GM12878 (cell line): Measurements from ENCODE around the gene LRRC8B. TPM values are rescaled to one million over a fixed set of nuclear protein-coding genes. Genes with fewer than 3 reads are reported as not detected.

Source experiments
- ATAC-seq: fragments of 200-7000 bp; cut with Tn5 transposase; 3 replicates; pipeline ENCODE4 v1.9.1; 2020; ENCODE audit warnings: mild to moderate bottlenecking, moderate library complexity
- BruUV-seq: library from RNA; stranded (reverse); fragments of 400-500 nt; replicated peaks from 2 replicates; lab custom pipeline; 2021; lab: Mats Ljungman, UMichigan
- CTCF ChIA-PET: fragments of 300-600 bp; sonication (Branson Sonifier 250); formaldehyde crosslinking; extraction: SDS; loops from one replicate; lab custom pipeline; 2021; ENCODE audit warnings: inconsistent platforms; lab: Yijun Ruan, JAX
- POLR2A ChIA-PET: fragments of 350-600 bp; formaldehyde crosslinking; extraction: SDS; loops from one replicate; lab custom pipeline; 2021; ENCODE audit warnings: inconsistent platforms; lab: Charles Lee
- RAD21 ChIA-PET: fragments of 300-600 bp; sonication (Branson Sonifier 250); formaldehyde crosslinking; loops from one replicate; lab custom pipeline; 2023; ENCODE audit warnings: antibody characterized with exemption; ENCODE audit not compliant: unreplicated experiment; lab: Charles Lee
- SMC1A ChIA-PET: fragments of 300-600 bp; sonication (Branson Sonifier 250); formaldehyde crosslinking; loops from one replicate; lab custom pipeline; 2023; ENCODE audit not compliant: unreplicated experiment, uncharacterized antibody; lab: Charles Lee
- DNase-seq: peaks from one replicate; pipeline ENCODE4 v3.0.0-alpha.2; 2011; ENCODE audit warnings: low read depth, low spot score
- FAIRE-seq: peaks from 3 replicates; lab custom pipeline; 2011; peaks lifted over from hg19 to GRCh38; lab: Jason Lieb, UNC
- H2AFZ ChIP-seq: 2 replicates; pipeline ENCODE4 v1.6.0; 2011; ENCODE audit warnings: low read depth, low read length, control low read depth; ENCODE audit not compliant: control insufficient read depth
- H3K27ac ChIP-seq: 2 replicates; pipeline ENCODE4 v1.5.1; 2011; ENCODE audit warnings: control low read depth; ENCODE audit not compliant: control insufficient read depth, insufficient read depth
- H3K27me3 ChIP-seq, 2 experiments: replicated peaks in 1 of 2; 2 replicates each; pipeline versions ENCODE4 v1.6.0 to v1.6.1; 2011; ENCODE audit warnings: low read length in 1 of 2; ENCODE audit not compliant: control insufficient read depth in 2 of 2, insufficient read depth in 2 of 2
- H3K36me3 ChIP-seq, 2 experiments: 2 replicates each; pipeline ENCODE4 v1.5.1; 2011; ENCODE audit warnings: low read length in 1 of 2; ENCODE audit not compliant: control insufficient read depth in 2 of 2, insufficient read depth in 2 of 2
- H3K4me1 ChIP-seq: 2 replicates; pipeline ENCODE4 v1.6.1; 2011; ENCODE audit warnings: mild to moderate bottlenecking, low read length, moderate library complexity, mixed read lengths; ENCODE audit not compliant: control insufficient read depth, insufficient read depth
- H3K4me2 ChIP-seq: 2 replicates; pipeline ENCODE4 v1.6.0; 2011; ENCODE audit warnings: control low read depth; ENCODE audit not compliant: control insufficient read depth, insufficient read depth
- H3K4me3 ChIP-seq: fragments of 200-600 bp; sonication (generic); 2 replicates; pipeline ENCODE4 v1.5.1; 2016
- H3K79me2 ChIP-seq: 2 replicates; pipeline ENCODE4 v1.6.0; 2011; ENCODE audit warnings: low read length; ENCODE audit not compliant: control insufficient read depth, insufficient read depth
- H3K9ac ChIP-seq: 2 replicates; pipeline ENCODE4 v1.8.0; 2011; ENCODE audit warnings: low read length, control low read depth, mixed read lengths; ENCODE audit not compliant: control insufficient read depth, insufficient read depth
- H3K9me3 ChIP-seq: replicated peaks from 3 replicates; pipeline ENCODE4 v1.5.1; 2011; ENCODE audit warnings: mild to moderate bottlenecking, low read length; ENCODE audit not compliant: control insufficient read depth, insufficient read depth
- H4K20me1 ChIP-seq: 2 replicates; pipeline ENCODE4 v1.6.0; 2011; ENCODE audit not compliant: control insufficient read depth, insufficient read depth
- BACH1 ChIP-seq: fragments of 450-650 bp; IDR thresholded peaks from 2 replicates; pipeline ENCODE4 v1.6.1; 2017; ENCODE audit warnings: mild to moderate bottlenecking, borderline replicate concordance
- CBFB ChIP-seq: IDR thresholded peaks from 2 replicates; pipeline ENCODE4 v1.6.1; 2016; ENCODE audit warnings: antibody characterized with exemption, low read depth
- MLLT1 ChIP-seq: fragments of 450-650 bp; IDR thresholded peaks from 2 replicates; pipeline ENCODE4 v1.6.1; 2016; ENCODE audit warnings: mild to moderate bottlenecking
- MXI1 ChIP-seq: fragments of 150-350 bp; IDR thresholded peaks from 2 replicates; pipeline ENCODE4 v1.6.1; 2011; ENCODE audit warnings: low read depth, mild to moderate bottlenecking, inconsistent platforms, low read length, improper control_type of control experiment
- SIX5 ChIP-seq: IDR thresholded peaks from 2 replicates; pipeline ENCODE4 v1.6.1; 2011; ENCODE audit warnings: mild to moderate bottlenecking, low read depth, low read length, moderate library complexity; ENCODE audit not compliant: severe bottlenecking
- TCF12 ChIP-seq: IDR thresholded peaks from 2 replicates; pipeline ENCODE4 v1.6.1; 2011; ENCODE audit warnings: low read depth, mild to moderate bottlenecking, low read length
- WGBS: methylation state at CpG from one replicate; pipeline ENCODE4 v1.1.6; 2016; ENCODE audit warnings: low lambda C conversion rate; ENCODE audit not compliant: insufficient replicate concordance, insufficient coverage; ENCODE audit errors: missing lambda C conversion rate; 5-methylcytosine and 5-hydroxymethylcytosine counted together
- in situ Hi-C: fragments of 300-500 bp; cut with MboI; formaldehyde crosslinking; loops from 9 replicates; pipeline ENCODE4 v1.14.3; 2018; ENCODE audit warnings: mixed read lengths
- intact Hi-C: fragments of 100-400 bp; cut with micrococcal nuclease; formaldehyde crosslinking; loops from one replicate; pipeline ENCODE4 v1.14.2; 2022; ENCODE audit not compliant: unreplicated experiment
- polyA plus RNA-seq, 11 experiments: library from polyadenylated mRNA; depleted of rRNA in 4 of 11; unstranded in 6 of 11; stranded (reverse) in 5 of 11; fragments of >200 nt; fragmentation: Nextera tagmentation in 4 of 11; fragmentation: Illumina TruSeq in 1 of 11; extraction: Ambion mirVana in 4 of 11; extraction: Trizol in 1 of 11; gene quantifications; 1 replicate in 1 of 11; 2 replicates in 10 of 11; pipeline versions ENCODE4 v1.2.1 to v1.2.3, GENCODE V29; 2011 to 2016; ENCODE audit warnings: inconsistent platforms in 2 of 11, missing spikeins in 2 of 11, low read depth in 1 of 11
- total RNA-seq, 4 experiments: library from RNA; depleted of rRNA in 3 of 4; stranded (reverse); fragments of >200 nt in 3 of 4; fragmentation: Illumina TruSeq in 1 of 4; extraction: Trizol in 1 of 4; gene quantifications; 2 replicates each; pipeline versions ENCODE4 v1.2.1 to v1.2.3, GENCODE V29; 2013 to 2021

LRRC8B gene
- total and polyA plus RNA-seq, 10 of the 15 experiments (the other 5 are each of a cell fraction or from before 2014, with no cell fraction given): 1.3 to 9.2 (median 5.4) TPM

DNA sequence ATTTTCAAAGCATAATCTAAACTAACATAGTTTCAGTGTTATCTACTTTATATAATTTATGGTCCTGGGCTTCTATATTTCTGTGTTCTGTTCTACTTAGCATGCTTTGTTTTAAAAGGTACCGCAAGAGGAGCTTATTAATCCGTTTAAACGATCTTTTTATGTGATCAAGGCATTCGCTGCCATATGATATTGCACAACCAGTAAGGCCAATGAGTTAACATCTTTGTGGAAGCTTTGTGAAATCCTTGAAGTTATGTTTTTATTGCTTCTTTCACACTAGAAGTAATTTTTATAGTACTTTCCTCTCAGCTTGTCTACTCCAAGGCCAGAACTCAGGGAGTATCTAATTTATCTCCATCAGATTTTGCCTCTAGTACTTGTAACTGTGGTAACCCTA, 117.2 kb downstream of the LRRC8B start:
- Histone ChIP-seq H3K4me3 (no peak overlapping the region), H3K79me2 (peaks cover 25% of the 10 kb centered on the region)
- in situ Hi-C loops: loop anchor here (25.0 kb wide), 1 partner anchor 346 kb away; the partner anchor contains the start of gene ZNF326

More for the DNA sequence above, 117.2 kb downstream of the LRRC8B start:
- Histone ChIP-seq H3K9me3 (peaks cover 6% of the 10 kb centered on the region), H2AFZ (no peak overlapping the region), H4K20me1 (no peaks in the 10 kb centered on the region), H3K9ac (no peak overlapping the region), H3K4me2 (no peak overlapping the region), H3K27me3 (no peaks in the 10 kb centered on the region), H3K4me1 (no peaks in the 10 kb centered on the region), H3K27ac (no peak overlapping the region), H3K36me3 (0 out of 4 replicates have a peak, but pooled peaks cover 0 to 3% of the 10 kb centered on the region in 2 experiments)
- TF ChIP-seq MXI1: no peak
- no peak for TF ChIP-seq BACH1
- no peak for TF ChIP-seq TCF12
- no peak for TF ChIP-seq CBFB
- no peak for TF ChIP-seq MLLT1
- TF ChIP-seq SIX5: no peak
- ChIA-PET RAD21 (interaction anchor here (1.1 to 1.8 kb wide), 3 partner anchors 17 to 27 kb away, joined by 3 to 4 read pairs (median 3); no protein-coding TSS in a partner anchor), CTCF (interaction anchor here (0.7 to 3.7 kb wide), 4 partner anchors 8 to 121 kb away, joined by 3 to 20 read pairs (median 3); no protein-coding TSS in a partner anchor), SMC1A (interaction anchor here (1.0 to 20.4 kb wide), 4 partner anchors 15 to 122 kb away, joined by 3 to 391 read pairs (median 232); no protein-coding TSS in a partner anchor), POLR2A (interaction anchor here (0.7 to 1.1 kb wide), 3 partner anchors 11 to 54 kb away, joined by 3 read pairs; no protein-coding TSS in a partner anchor)
- no peak for ATAC-seq
- no peak for DNase-seq
- BruUV-seq: no TSS peak
- intact Hi-C loops: no loop called here
- FAIRE-seq: no peak
- over 99% methylated on average over 4 of the region's 4 CpGs for WGBS
